ENCODE measurements around the gene LENG9.

Gene LENG9

DNA sequence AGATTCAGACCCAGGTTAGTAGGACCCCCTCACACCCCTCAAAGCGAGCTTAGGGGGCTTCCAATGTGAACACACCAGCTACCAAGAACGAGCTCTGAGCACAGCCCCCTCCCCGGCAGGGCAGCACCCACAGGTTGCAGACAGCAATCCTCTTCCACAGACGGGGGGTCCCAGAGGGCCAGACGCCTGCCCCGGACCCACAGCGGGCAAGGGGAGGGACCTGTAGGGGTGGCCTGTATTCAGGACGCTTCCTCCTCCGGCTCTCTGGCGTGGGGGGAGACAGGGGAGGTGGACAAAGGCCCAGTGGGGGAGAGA, 43.6 kb downstream of the LENG9 start:
- DNase-seq, result no peak

DNA sequence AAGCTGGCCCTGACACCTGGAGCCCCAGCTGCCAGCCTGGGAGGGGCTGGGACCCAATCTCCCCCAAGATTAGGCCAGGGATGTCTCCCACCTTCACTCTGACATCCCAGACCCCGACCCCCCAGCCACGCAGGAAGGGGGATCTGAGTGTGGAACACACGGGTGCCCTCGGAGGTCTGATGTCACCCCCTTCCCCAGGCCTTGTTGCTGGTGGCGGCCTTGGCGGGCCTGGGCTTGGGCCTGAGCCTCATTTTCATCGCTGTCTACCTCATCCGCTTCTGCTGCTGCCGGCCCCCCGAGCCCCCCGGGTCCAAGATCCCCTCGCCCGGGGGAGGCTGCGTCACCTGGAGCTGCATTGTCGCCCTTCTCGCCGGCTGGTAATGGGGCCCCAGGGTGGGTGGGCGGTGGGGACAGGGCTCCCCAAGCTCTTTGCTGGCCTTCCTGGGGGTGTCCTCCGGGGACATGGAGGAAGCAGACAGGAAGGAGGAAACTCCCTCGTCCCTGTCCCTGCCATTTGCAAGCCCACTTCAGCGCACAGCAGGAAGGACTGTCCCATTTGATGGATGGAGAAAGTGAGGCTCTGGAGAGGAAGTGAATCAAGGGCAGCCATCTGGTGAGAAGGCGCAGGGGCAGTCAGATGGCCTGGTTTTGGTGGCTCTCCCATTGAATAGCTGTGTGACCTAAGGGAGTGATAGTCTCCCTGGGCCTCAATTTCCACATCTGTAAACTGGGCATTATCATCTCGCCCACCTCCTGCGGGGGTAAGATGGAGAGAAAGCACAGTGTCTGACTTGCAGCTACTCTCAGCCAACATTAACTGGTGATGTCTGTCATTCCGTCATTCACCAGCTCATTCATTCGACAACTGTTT, 44.4 kb downstream of the LENG9 start:
- no peak for DNase-seq

DNA sequence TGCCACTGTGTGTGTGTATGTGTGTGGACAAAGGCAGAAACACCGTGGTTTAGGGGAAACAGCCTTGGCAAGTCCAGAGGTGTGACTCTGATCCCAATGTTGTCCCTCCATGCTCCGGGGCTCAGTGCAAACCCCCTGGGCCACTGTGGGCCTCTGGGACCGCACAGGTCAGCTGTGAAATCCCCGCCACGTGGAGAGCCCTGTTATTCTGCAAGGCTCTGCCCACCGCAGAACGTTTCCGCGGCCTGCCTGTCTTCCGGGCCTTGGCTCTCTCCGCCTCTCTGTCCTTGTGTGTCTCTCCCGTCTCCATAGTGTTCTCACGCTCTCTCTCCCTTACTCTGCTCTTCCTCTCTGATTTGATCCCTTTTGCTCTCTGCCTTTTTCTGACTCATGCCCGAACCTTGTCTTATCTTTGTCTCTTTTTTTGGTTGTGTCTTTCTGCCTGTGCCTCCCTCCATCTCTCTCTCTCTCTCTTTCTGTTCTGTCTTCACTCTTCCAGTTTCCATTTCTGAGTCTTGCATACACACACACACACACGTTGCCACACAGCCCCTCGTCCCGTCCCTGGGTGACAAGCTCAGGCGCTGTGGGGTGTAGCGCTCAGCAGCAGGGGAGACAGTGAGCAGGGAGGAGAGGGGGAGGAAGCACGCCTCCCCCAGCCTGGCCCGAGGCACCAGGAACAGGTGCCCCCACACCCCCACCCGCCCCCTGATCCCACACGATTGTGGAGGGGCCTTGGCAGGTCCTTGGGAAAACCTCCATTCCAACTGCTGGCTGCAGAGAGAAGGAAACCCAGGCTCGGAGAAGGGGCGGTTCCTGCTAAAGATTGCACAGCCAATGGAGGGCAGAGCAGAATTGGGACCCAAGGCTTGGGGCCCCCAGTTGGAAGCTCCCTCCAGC, 45.3 kb downstream of the LENG9 start:
- no peak for DNase-seq

DNA sequence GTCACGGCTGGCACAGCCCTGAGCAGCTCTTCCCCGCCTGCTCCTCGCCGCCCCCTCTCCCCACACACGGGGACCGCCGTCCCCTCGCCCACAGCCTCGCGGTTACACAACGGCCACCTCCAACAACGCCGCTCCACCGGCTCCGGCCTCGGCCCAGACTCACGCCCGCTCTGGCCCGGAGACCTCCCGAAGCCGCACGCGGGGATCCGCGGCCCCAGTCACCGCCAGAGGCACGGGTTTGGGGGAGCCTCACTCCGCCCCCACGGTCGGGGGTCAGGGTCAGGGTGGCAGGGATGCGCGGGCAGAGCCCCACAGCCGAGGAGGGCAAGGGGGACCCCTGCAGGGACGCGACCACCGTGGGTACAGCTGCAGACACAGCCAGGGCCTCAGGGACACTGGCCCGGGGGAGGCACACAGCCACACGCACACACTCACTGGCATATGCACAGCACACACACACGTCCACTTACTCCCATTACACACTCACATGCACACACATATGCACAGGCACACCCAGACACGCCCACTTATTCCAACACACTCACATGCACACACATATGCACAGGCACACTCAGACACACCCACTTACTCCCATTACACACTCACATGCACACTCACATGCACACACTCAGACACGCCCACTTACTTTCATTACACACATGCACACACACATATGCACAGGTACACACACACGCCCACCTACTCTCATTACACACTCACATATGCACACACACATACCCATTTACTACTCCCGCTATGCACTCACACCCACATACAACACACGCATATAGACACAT, 46.7 kb downstream of the LENG9 start:
- no peak for DNase-seq

DNA sequence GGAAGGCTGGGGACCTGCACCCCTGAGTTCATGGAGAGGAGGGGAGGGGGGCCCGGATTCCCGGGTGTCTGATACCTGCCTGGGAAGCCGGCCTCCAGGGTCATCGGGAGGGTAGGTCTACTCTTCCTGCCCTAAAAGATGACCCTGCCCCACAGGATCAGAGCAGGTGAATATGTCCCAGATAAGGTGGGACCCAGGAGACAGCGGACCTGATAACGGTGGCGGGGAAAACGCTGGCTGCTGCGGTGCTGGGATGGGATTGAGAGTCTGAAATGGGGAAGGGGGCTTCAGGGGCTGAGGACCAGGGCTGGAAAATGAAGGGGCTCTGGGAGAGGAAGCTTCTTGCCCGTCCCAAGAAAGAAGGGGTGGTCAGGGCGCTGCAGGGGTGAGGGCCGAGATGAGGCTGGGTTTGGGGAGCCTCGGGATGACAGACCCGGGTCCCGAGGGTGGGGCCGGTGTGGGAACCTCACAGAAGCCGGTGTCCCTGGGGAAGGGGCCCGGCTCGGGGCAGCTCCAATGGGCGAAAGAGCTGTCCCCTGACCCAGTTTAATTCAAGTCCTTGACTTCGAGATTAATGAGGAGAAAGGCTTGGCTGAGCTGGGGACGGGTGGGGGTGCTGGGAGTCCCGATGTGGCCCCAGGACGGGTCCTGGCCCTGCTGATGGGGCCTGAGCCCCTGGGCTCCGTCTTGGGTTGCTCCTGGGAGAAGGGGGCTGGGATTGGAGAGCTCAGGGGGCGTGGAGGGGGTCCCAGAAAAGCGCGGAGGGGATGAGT, 47.5 kb downstream of the LENG9 start:
- DNase-seq, result no peak

DNA sequence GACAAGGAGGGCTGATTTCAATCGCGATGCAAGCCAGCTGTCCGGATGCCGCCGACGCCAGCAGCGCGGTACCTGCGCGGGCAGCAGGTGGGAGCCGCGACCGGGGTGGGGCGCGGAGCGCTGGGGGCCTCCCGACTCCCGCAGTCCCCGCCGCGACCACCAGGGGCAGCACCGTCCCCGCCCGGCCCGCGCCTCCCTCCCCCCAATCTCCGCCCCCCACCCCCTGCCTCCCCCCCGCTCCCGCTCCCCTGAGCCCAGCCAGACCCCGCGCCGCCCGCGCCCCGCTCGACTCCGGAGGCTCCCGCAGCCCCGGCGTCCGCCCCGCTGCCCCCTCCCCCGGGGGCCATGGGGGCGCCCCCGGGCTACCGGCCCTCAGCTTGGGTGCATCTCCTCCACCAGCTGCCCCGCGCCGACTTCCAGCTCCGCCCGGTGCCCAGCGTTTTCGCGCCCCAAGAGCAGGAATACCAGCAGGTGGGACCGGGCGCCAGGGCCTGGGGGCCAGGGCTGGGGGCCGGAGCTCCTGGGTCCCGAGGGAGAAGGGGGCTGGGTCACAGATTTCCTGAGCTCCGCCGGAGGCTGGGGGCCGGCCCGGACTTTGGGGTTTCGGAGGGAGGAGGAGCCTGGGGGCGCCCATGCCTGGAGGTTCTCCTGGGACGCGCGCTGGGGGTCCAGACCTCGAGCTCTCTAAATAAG, 48.2 kb downstream of the LENG9 start, which contains the start of gene TTYH1:
Gene TTYH1, plus strand, starts transcription at position 257 of the 693 bp plus-strand sequence. Its CDS starts 89 bp downstream, at position 346.
- no peak for DNase-seq

DNA sequence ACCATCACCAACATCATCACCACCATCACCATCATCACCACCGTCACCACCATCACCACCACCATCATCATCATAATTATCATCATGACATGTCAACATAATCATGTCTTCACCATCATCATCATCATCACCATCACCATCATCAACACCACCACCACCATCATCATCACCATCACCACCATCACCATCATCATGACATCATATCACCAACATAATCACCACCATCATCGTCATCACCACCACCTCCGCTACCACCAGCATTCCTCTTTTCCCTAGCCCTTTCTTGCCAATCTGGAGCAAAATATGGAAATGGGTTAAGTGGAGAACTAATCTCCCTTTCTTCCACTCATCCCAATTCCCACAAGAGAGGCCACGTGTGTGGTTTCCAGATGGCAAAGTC, 49.4 kb downstream of the LENG9 start:
- DNase-seq, result no peak

DNA sequence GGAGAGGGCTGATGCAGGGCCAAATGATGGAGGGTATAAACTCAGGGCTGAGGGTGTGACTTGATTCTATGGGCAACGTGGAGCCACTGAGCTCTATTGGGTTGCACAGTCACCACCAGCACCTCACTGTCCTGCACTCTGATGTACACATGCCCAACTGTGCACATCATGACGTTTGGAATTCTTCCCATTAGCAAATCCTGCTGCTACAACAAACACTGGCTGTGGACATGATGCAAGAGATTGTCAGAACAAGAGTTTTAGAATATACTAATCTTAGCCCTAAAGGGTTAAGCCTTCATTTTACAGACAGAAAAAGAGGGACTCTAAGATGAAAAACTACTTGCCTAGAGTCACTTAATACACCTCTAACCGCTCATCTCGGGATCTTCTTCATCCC, 50.7 kb downstream of the LENG9 start:
- DNase-seq, result no peak
